Esophagus muscularis mucosa (tissue), 2 donors: ENCODE results near the gene CLNK.

Experiments used
- POLR2A ChIP-seq: fragments of 450-650 bp; IDR thresholded peaks from one replicate; pipeline ENCODE4 v1.6.1; 2017; ENCODE audit warnings: antibody characterized with exemption, moderate library complexity, mild to moderate bottlenecking, low read depth
- POLR2AphosphoS5 ChIP-seq, 2 donors: sonication (generic); formaldehyde crosslinking; IDR thresholded peaks; one replicate each; pipeline ENCODE4 v1.6.1; 2017; ENCODE audit warnings: antibody characterized with exemption in 2 of 2

- peak in 1 of 2 donors; percentile 27 for TF ChIP-seq POLR2AphosphoS5 (IDR thresholded peaks at IDR 0.05)
- no peak for TF ChIP-seq POLR2A
These were observed 100.5 kb downstream of the CLNK start for GRCh38 chr4:10584042-10584441.
